Esophagus muscularis mucosa (tissue), 4 donors: Measurements from ENCODE around the gene CDRT15. TPM values are rescaled to one million over a fixed set of nuclear protein-coding genes. Genes with fewer than 3 reads are reported as not detected.

ENCODE experiments used
- DNase-seq: peaks from one replicate; pipeline ENCODE4 v3.0.0-alpha.2; 2017; ENCODE audit errors: extremely low spot score
- H3K27ac ChIP-seq, 4 donors: fragments of 200-600 bp; sonication (generic); replicated peaks in 1 of 4; 1 replicate in 3 of 4; 2 replicates in 1 of 4; pipeline ENCODE4 v1.5.1; 2016 to 2019; ENCODE audit warnings: mild to moderate bottlenecking in 1 of 4
- H3K27me3 ChIP-seq, 4 donors: fragments of 200-600 bp; sonication (generic); one replicate each; pipeline versions ENCODE4 v1.5.1 to v1.6.0; 2016 to 2019
- H3K36me3 ChIP-seq, 4 donors: fragments of 200-600 bp; sonication (generic); one replicate each; pipeline ENCODE4 v1.5.1; 2016 to 2019
- H3K4me1 ChIP-seq, 4 donors: fragments of 200-600 bp; sonication (generic); one replicate each; pipeline ENCODE4 v1.5.1; 2016 to 2019
- H3K4me3 ChIP-seq, 4 donors: fragments of 200-600 bp; sonication (generic); 1 replicate in 2 of 4; 2 replicates in 2 of 4; pipeline ENCODE4 v1.5.1; 2016 to 2019; ENCODE audit warnings: mild to moderate bottlenecking in 4 of 4, moderate library complexity in 1 of 4
- H3K9me3 ChIP-seq, 4 donors: fragments of 200-600 bp; sonication (generic); 1 replicate in 3 of 4; 2 replicates in 1 of 4; pipeline ENCODE4 v1.5.1; 2016 to 2019
- EP300 ChIP-seq: sonication (generic); formaldehyde crosslinking; IDR thresholded peaks from one replicate; pipeline ENCODE4 v1.6.1; 2017; ENCODE audit warnings: antibody characterized with exemption
- POLR2A ChIP-seq: fragments of 450-650 bp; IDR thresholded peaks from one replicate; pipeline ENCODE4 v1.6.1; 2017; ENCODE audit warnings: antibody characterized with exemption, moderate library complexity, mild to moderate bottlenecking, low read depth
- POLR2AphosphoS5 ChIP-seq, 2 donors: sonication (generic); formaldehyde crosslinking; IDR thresholded peaks; one replicate each; pipeline ENCODE4 v1.6.1; 2017; ENCODE audit warnings: antibody characterized with exemption in 2 of 2
- WGBS: methylation state at CpG from one replicate; pipeline ENCODE4 v1.1.5; 2018; 5-methylcytosine and 5-hydroxymethylcytosine counted together
- intact Hi-C: fragments of 100-400 bp; cut with DNase I; formaldehyde crosslinking; loops from one replicate; pipeline ENCODE4 v1.15.1; 2023
- total RNA-seq, 4 donors: library from RNA; depleted of rRNA; stranded (reverse); fragments of >200 nt; gene quantifications; one replicate each; pipeline versions ENCODE4 v1.1.0 to v1.2.1, GENCODE V29; 2016
- TF ChIP-seq, protein P1 (sequence below), 3 experiments: fragments of 200-600 bp in 2 of 3; fragments of 450-650 bp in 1 of 3; sonication (generic) in 2 of 3; IDR thresholded peaks; one replicate each; pipeline ENCODE4 v1.5.1; 2017 to 2019; ENCODE audit warnings: antibody characterized with exemption in 3 of 3, mild to moderate bottlenecking in 2 of 3, moderate library complexity in 1 of 3

CDRT15 gene
- total RNA-seq, 4 donors from 2014 or later: not detected

DNA sequence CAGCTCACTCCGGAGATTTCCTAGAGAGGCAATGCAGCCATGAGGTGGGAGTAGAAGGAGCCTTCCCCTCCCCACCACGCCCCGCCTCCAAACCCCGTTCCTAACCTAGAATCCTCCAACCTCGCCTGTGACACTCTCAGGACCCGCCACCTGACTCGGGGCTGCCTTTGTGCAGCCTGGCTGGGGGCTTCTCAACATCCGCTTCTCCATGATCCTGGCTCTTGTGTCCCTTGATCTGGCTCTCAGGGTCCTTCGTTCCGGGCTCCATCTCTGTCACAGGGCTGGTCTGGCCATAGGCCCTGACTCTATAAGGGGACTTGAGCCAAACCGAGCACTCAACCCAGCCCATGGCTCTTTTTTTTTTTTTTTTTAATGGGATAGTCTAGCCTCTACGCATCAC, 24.3 kb downstream of the CDRT15 start:
- Histone ChIP-seq H3K4me1 (no peaks in the 10 kb centered on the region), H3K36me3 (peaks cover 6 to 32% (median 19%) of the 10 kb centered on the region in 4 donors), H3K27ac (no peak overlapping the region), H3K27me3 (no peaks in the 10 kb centered on the region), H3K9me3 (no peaks in the 10 kb centered on the region), H3K4me3 (no peak overlapping the region)
- no peak for DNase-seq
- intact Hi-C loops: no loop called here
- 93% methylated on average over 12 of the region's 12 CpGs for WGBS
- TF ChIP-seq POLR2AphosphoS5 (IDR thresholded peaks at IDR 0.05) (no peak), EP300 (no peak), POLR2A (no peak)
- TF ChIP-seq, protein P1, sequence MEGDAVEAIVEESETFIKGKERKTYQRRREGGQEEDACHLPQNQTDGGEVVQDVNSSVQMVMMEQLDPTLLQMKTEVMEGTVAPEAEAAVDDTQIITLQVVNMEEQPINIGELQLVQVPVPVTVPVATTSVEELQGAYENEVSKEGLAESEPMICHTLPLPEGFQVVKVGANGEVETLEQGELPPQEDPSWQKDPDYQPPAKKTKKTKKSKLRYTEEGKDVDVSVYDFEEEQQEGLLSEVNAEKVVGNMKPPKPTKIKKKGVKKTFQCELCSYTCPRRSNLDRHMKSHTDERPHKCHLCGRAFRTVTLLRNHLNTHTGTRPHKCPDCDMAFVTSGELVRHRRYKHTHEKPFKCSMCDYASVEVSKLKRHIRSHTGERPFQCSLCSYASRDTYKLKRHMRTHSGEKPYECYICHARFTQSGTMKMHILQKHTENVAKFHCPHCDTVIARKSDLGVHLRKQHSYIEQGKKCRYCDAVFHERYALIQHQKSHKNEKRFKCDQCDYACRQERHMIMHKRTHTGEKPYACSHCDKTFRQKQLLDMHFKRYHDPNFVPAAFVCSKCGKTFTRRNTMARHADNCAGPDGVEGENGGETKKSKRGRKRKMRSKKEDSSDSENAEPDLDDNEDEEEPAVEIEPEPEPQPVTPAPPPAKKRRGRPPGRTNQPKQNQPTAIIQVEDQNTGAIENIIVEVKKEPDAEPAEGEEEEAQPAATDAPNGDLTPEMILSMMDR (IDR thresholded peaks at IDR 0.05): no peak

DNA sequence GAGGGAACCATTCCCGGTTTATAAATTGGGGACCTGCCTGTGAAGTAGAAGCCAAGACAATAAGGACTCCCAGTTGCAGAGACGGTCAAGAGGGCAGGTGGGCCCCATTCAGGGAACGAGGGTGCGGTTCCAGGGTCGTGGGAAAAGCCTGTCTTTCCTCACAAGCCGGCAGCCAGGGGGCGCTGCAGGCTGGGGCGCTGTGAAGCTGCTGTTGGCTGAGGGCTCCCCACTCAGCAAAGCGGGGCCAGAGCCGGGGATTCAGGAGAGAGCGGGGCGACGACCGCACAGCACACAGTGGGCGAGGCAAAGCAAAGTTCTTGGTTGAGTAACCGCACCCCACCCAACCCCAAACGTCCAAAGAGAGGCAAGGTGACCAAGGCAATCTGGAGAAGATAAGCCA, 24.9 kb downstream of the CDRT15 start:
- TF ChIP-seq POLR2AphosphoS5 (IDR thresholded peaks at IDR 0.05) (no peak), EP300 (no peak), POLR2A (no peak)
- TF ChIP-seq, protein P1 (IDR thresholded peaks at IDR 0.05): peak; percentile 20 to 43 (median 31)
- intact Hi-C loops: no loop called here
- peaks cover 7 to 38% (median 24%) of the 10 kb centered on the region in 4 donors for H3K36me3 ChIP-seq
- no peaks in the 10 kb centered on the region for H3K27me3 ChIP-seq
- H3K27ac ChIP-seq: no peak overlapping the region
- H3K4me1 ChIP-seq: peaks cover 0 to under 1% (median 0%) of the 10 kb centered on the region in 4 donors
- no peaks in the 10 kb centered on the region for H3K9me3 ChIP-seq
- 53% methylated on average over 17 of the region's 17 CpGs for WGBS
- peak; percentile 90 for DNase-seq
- no peak overlapping the region for H3K4me3 ChIP-seq

DNA sequence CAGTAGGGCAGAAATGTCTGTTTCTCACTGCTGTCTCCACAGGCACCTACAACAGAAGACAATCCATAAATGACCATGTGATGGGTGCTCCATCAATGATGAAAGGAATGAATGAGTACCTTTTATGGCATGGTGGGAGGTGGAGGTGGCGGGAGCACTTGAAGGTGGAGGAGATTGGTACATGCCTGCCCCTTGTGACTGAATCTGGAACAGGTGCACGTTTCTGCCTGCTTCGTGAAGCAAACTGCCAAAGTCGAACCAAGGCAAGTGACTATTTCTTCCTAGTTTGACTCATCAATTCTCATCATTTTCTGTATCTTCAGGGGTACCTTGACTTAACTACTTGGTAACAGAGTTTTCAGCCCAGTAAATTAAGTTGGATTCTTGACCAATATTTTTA, 25.4 kb downstream of the CDRT15 start:
- intact Hi-C loops: no loop called here
- DNase-seq: no peak
- no peak for TF ChIP-seq POLR2A
- TF ChIP-seq, protein P1 (IDR thresholded peaks at IDR 0.05): no peak
- TF ChIP-seq POLR2AphosphoS5 (IDR thresholded peaks at IDR 0.05): no peak
- Histone ChIP-seq H3K4me1 (peaks cover 0 to 6% (median 0%) of the 10 kb centered on the region in 4 donors), H3K27ac (no peak overlapping the region), H3K36me3 (peaks cover 7 to 43% (median 28%) of the 10 kb centered on the region in 4 donors), H3K9me3 (no peaks in the 10 kb centered on the region), H3K4me3 (no peak overlapping the region), H3K27me3 (no peaks in the 10 kb centered on the region)
- WGBS: 90% methylated on average over 4 of the region's 4 CpGs

DNA sequence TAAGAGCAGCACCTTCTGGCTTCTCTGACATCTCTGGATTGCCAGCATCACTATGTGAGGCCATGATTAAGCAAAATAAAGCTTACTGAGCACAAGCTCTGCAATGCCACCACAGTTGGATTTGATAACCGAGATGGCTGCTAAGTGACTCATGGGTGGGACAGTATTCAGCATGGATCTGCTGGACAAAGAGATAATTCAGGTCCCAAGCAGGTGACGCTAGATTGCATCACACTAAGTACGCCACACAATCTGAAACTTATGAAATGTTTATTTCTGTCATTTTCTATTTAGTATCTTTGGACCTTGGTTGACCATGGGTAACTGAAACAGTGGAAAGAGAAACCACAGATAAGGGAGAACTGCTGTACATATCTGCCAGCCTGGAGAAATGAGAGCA, 27.4 kb downstream of the CDRT15 start:
- Histone ChIP-seq H3K27me3 (no peaks in the 10 kb centered on the region), H3K27ac (no peak overlapping the region), H3K36me3 (peaks cover 7 to 52% (median 30%) of the 10 kb centered on the region in 4 donors), H3K4me1 (peaks cover 0 to 8% (median 0%) of the 10 kb centered on the region in 4 donors), H3K9me3 (no peaks in the 10 kb centered on the region), H3K4me3 (no peak overlapping the region)
- intact Hi-C loops: no loop called here
- DNase-seq: peak; percentile 53
- TF ChIP-seq, protein P1 (IDR thresholded peaks at IDR 0.05): no peak
- TF ChIP-seq POLR2A (no peak), EP300 (no peak), POLR2AphosphoS5 (IDR thresholded peaks at IDR 0.05) (no peak)
- WGBS: 100% methylated on average over 3 of the region's 3 CpGs

DNA sequence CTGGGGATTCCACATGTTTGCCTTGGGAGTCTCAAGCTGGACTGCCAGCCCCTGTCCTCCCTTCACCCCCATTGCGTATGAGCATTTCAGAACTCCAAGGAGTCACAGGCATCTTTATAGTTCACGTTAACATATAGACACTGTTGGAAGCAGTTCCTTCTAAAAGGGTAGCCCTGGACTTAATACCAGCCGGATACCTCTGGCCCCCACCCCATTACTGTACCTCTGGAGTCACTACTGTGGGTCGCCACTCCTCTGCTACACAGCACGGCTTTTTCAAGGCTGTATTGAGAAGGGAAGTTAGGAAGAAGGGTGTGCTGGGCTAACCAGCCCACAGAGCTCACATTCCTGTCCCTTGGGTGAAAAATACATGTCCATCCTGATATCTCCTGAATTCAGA, 28.9 kb downstream of the CDRT15 start:
- peak; percentile 70 for DNase-seq
- intact Hi-C loops: no loop called here
- Histone ChIP-seq H3K4me3 (no peak overlapping the region), H3K36me3 (peaks cover 7 to 57% (median 30%) of the 10 kb centered on the region in 4 donors), H3K27me3 (no peaks in the 10 kb centered on the region), H3K4me1 (peaks cover 0 to 8% (median 0%) of the 10 kb centered on the region in 4 donors), H3K9me3 (no peaks in the 10 kb centered on the region), H3K27ac (no peak overlapping the region)
- 95% methylated on average over 5 of the region's 5 CpGs for WGBS
- TF ChIP-seq EP300 (no peak), POLR2A (no peak), POLR2AphosphoS5 (IDR thresholded peaks at IDR 0.05) (no peak)
- TF ChIP-seq, protein P1 (IDR thresholded peaks at IDR 0.05): no peak
